HG03432 (cell line): Measurements from ENCODE around the gene BCAS3.

Source experiments
- ATAC-seq: cut with Tn5 transposase; IDR thresholded peaks from one replicate; pipeline ENCODE4 v1.9.1; 2021; ENCODE audit warnings: mild to moderate bottlenecking, moderate library complexity; ENCODE audit not compliant: unreplicated experiment

The BCAS3 gene

DNA sequence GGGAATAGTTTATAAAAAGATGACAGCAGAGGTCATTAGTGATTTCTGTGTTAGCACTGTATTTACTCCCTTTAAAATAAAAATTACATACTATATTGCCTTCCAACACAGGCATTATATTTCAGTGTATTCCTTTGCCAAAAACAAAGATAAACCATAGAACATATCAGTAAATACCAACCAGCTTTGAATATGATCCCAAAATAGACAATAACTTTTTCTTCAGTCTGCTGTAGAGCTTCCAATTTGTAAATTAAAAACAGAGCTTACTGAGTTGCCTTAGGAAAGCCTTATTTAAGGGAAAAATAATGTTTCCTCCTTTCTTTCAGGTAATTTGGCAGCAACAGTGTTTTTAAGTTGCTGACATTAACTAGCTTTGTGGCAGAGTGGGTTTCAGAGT lies 369.9 kb downstream of the BCAS3 start:
- ATAC-seq = no peak

GRCh38 chr17:61048376-61049106 lies 370.9 kb downstream of the BCAS3 start:
- no peak for ATAC-seq

DNA sequence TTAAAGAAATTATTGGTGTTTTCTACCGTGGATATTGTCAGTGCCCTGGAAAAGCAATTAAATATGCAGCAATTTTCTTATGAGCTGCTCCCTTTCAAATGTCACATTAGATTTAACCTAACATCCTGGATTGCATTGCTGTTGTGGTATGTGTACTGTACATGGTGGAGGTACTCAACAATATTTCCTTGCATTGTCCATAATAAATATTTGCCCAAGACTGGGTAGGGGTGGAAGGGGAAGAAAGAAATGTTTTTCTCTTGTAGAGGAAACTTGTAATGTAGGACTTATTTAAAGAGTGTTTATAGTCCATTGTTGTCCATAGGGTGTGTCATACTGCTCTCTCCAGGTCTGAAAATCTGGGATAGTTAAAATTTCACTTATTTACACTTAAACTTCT lies 375.8 kb downstream of the BCAS3 start:
- ATAC-seq = no peak

- no peak for ATAC-seq
Observed at GRCh38 chr17:61054436-61054835, 376.8 kb downstream of the BCAS3 start.

DNA sequence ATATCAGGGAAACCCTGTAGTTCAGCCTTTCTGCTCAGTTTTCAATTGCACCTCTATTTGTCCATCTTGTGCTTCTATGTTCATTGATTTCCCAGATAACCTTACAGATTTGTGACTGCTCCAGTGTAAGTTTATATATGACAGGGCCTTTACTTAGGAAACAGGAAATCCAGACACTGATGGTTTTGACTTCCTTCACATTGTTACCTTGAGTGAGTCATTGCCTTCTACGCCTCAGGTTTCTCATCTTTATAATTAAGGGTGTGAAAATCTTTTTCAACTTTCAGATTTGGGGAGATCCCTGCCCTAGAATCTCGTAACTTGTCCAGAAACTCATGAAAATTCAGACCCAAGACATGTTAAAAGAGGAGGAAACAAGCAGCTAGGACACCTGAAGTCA lies 379.6 kb downstream of the BCAS3 start:
- no peak for ATAC-seq

DNA sequence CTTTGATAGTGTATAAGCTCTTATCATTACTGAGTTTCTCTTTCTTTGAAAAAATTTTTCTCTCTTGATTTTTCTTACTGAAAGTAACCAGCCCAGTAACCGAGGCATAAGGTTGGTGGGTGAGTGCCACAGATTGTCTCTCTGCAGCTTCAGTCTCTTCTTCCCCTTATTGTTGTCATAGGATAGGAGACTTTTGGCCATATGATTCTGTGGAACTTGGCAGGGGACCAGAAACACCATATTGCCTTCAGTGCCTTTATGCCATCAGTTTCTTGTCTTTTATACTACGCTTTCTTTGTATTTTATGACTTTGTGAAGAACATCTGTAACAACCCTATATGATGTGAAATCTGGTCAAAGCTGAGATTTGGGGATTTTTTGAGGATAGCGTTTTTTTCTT lies 380.4 kb downstream of the BCAS3 start:
- ATAC-seq = no peak

- ATAC-seq = no peak
Observed at GRCh38 chr17:61063528-61063927, 385.9 kb downstream of the BCAS3 start.

- no peak for ATAC-seq
Observed at GRCh38 chr17:61064087-61064951, 386.7 kb downstream of the BCAS3 start.

GRCh38 chr17:61065263-61065773 lies 387.7 kb downstream of the BCAS3 start:
- ATAC-seq = no peak

DNA sequence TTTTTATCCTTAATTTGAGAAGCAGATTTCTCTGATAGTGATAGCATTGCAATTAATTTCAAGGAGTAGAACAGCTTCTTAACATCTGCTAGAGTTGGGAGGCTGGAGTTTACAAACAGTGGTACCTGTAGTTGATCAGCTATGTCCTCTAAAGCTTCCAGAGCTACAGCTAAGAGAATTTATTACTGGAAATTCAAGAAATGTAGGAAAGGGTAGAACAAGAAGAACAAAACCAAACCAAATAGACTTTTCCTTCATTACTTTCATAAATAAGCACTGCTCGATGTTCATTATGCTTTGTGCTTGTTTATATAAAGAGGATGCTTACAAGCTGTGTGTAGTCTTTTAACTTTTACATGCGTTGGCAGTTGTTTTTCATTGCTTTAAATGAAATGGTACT lies 388.4 kb downstream of the BCAS3 start:
- ATAC-seq = no peak

DNA sequence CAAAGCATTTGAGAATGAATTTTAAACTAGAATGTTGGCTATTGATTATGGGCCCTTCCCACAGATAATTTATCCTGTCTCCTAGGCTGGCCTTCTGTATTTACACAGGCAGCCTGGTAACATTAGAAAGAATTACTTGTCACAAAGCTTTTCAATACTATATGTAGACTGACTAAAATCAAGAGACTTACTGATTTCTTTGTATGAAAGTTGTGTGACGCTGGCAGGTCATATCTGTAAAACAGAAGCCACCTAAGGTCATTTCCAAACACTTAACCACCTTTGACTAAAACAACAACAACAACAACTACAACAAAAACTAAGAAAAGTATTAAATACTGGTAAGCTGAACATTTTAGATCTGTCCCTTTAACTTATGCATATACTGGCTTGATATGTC lies 393.0 kb downstream of the BCAS3 start:
- no peak for ATAC-seq

DNA sequence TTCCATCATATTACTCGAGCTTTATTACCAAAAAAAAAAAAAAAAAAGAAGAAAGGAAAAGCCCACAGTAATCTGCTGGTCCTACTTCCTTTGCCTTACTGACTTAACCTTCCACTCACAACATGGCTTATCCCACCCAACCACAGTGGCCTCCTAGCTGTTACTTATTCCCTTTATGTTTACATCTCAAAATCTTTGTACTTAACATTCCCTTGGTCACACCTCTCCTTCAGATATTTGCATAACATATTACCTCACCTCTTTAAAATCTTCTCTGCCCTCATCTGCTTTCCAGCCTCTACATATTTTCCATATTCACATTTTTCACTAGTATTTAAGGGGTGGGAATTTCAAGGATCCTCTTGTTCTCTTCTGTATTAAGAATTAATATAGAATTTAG lies 395.0 kb downstream of the BCAS3 start:
- no peak for ATAC-seq

DNA sequence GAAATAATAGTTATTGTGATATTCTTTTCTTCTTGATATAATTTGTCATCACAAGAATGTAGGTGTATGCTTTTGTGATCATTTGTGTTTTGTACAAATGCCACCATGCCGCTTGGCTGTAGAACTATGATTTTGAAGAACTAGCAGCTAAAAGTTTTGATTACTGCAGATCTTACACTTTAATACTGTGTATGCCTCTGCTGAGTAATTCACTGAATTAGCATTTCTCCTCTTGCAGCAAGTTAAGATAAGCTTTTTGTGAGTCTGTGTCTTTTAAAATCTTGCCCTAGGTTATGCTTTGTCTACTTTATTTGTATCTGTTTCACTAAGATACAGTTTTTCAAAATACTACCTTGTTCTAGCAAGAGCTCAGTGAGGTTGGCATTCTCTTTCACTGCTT lies 395.5 kb downstream of the BCAS3 start:
- no peak for ATAC-seq

- ATAC-seq = no peak
Observed at GRCh38 chr17:61073799-61074513, 396.3 kb downstream of the BCAS3 start.

DNA sequence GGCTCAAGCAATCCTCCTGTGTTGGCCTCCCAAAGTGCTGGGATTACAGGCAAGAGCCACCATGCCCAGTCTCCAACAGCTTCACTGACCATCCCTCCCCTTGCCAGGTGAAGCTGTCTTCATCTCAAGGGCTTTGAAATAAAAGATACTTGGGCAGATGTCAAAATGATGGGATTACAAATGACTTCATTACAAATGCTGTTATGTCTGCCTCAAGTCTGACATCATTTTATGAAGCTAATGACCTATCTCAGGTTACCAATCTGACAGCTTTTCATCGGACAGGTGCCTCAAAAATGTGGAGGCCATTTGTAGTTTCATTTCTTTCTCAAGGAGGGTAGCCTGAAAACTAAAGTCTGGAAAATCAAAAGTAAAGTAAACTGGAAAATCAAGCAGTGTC lies 398.3 kb downstream of the BCAS3 start:
- ATAC-seq = no peak

DNA sequence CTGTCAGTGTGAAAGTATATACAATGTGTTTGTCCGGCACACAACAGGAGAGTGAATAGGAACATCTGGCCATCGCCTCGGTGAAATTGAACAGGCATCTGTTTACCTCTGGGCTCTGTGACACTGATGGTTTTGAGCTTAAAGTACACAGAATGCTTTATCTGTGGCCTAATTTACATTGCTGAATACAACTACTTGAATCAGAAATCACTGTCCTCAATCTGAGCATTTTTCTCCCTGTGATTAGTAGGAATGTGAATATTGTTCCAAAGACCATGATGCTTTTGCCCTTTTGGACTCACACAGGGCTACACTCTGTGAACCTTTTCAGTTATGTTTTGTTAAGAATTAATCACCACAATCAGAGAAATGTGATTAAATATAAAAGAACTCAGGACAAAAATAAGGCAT lies 399.0 kb downstream of the BCAS3 start:
- no peak for ATAC-seq

DNA sequence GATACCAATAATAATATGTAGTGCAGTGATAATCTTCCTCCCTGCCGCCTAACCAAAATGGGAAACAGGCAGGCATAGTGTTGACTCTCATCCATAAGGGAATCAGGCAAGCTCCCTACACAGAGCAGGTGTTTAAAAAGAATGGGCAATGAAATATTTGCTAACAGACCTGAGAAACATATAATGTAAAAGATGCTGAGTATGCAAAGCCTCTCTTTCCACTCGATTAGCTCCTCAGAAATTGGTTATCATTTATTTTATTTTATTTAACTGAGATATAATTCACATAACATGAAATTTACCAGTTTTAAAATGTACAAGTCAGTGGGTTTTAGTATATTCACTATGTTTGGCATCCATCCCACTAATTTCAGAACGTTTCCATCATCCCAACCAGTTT lies 404.3 kb downstream of the BCAS3 start:
- no peak for ATAC-seq

GRCh38 chr17:61084260-61084659 lies 406.6 kb downstream of the BCAS3 start:
- no peak for ATAC-seq

DNA sequence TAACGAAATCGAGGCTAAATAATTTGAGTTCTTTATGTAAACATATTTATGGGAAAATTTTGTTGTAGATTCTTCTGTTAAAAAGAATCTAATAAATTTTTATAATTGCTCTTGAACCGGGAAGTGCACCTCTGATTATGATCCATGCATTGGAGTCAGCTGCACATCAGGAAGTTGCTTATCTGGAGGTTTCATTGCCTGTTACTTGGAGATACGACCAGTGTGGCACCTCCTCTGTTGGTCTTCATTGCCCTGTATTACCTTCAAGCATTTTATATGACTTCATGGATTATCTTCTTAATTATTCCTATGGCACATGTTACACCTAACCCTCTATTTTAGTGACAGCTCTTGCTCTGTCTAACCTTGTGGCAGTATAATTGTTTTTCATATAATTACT lies 409.4 kb downstream of the BCAS3 start:
- ATAC-seq = no peak

GRCh38 chr17:61088556-61088955 lies 410.9 kb downstream of the BCAS3 start:
- ATAC-seq = no peak

GRCh38 chr17:61091096-61091495 lies 413.4 kb downstream of the BCAS3 start:
- no peak for ATAC-seq
